Prostate gland (tissue), 2 donors: Measurements from ENCODE around the gene NOD2. TPM values are rescaled to one million over a fixed set of nuclear protein-coding genes. Genes with fewer than 3 reads are reported as not detected.

ENCODE experiments used
- DNase-seq: peaks from one replicate; pipeline ENCODE4 v3.0.0-alpha.2; 2019; ENCODE audit warnings: low spot score
- H3K27ac ChIP-seq, 2 donors: fragments of 200-600 bp; sonication (generic); 2 replicates each; pipeline ENCODE4 v1.5.1; 2017 to 2019
- H3K27me3 ChIP-seq: fragments of 200-600 bp; sonication (generic); replicated peaks from 2 replicates; pipeline ENCODE4 v1.5.1; 2019; ENCODE audit not compliant: insufficient read depth
- H3K36me3 ChIP-seq, 2 donors: fragments of 200-600 bp; sonication (generic); 1 replicate in 1 of 2; 2 replicates in 1 of 2; pipeline versions ENCODE4 v1.5.1 to v1.8.1; 2017 to 2019
- H3K4me1 ChIP-seq: fragments of 200-600 bp; sonication (generic); replicated peaks from 2 replicates; pipeline ENCODE4 v1.5.1; 2019
- H3K4me3 ChIP-seq, 2 donors: fragments of 200-600 bp; sonication (generic); 2 replicates each; pipeline ENCODE4 v1.5.1; 2017 to 2019
- H3K9me3 ChIP-seq: fragments of 200-600 bp; sonication (generic); 2 replicates; pipeline ENCODE4 v1.5.1; 2017
- CTCF ChIP-seq, 4 experiments: fragments of 200-600 bp in 2 of 4; fragments of 450-650 bp in 2 of 4; sonication (generic) in 2 of 4; IDR thresholded peaks; 1 replicate in 3 of 4; 2 replicates in 1 of 4; pipeline ENCODE4 v1.5.1; 2016 to 2019; ENCODE audit warnings: antibody characterized with exemption in 4 of 4, mild to moderate bottlenecking in 2 of 4, moderate library complexity in 2 of 4
- POLR2A ChIP-seq: fragments of 450-650 bp; IDR thresholded peaks from one replicate; pipeline ENCODE4 v1.6.1; 2016; ENCODE audit warnings: antibody characterized with exemption, mild to moderate bottlenecking
- POLR2AphosphoS5 ChIP-seq: sonication (generic); formaldehyde crosslinking; IDR thresholded peaks from one replicate; pipeline ENCODE4 v1.6.1; 2017; ENCODE audit warnings: antibody characterized with exemption
- WGBS: methylation state at CpG from one replicate; pipeline ENCODE4 v1.1.5; 2018; 5-methylcytosine and 5-hydroxymethylcytosine counted together
- intact Hi-C: fragments of 100-400 bp; cut with DNase I; formaldehyde crosslinking; loops from one replicate; pipeline ENCODE4 v1.14.2; 2022
- microRNA-seq: library from miRNA; unstranded; fragments of <30 nt; microRNA quantifications from one replicate; pipeline ENCODE4, GENCODE V29; 2016
- small RNA-seq, 2 donors: library from RNA; depleted of rRNA; stranded (forward); fragments of <200 nt; gene quantifications; one replicate each; pipeline ENCODE3, GENCODE V24; 2016
- total RNA-seq, 2 donors: library from RNA; depleted of rRNA; stranded (reverse); fragments of >200 nt; gene quantifications; one replicate each; pipeline ENCODE4 v1.1.0, GENCODE V29; 2016

The NOD2 gene
- total RNA-seq, 2 donors from 2014 or later, result 2.8 to 5.6 TPM

GRCh38 chr16:50776037-50776436, 82.6 kb downstream of the NOD2 start:
- Histone ChIP-seq H3K36me3 (no peaks in the 10 kb centered on the region), H3K27me3 (no peaks in the 10 kb centered on the region), H3K4me1 (no peaks in the 10 kb centered on the region), H3K4me3 (no peak overlapping the region), H3K9me3 (no peaks in the 10 kb centered on the region), H3K27ac (no peak overlapping the region)
- 85% methylated on average over 1 of the region's 1 CpG for WGBS
- intact Hi-C loops, result no loop called here
- TF ChIP-seq POLR2AphosphoS5 (no peak), CTCF (IDR thresholded peaks at IDR 0.05) (no peak), POLR2A (no peak)
- DNase-seq, result no peak

- TF ChIP-seq POLR2A (no peak), CTCF (IDR thresholded peaks at IDR 0.05) (no peak), POLR2AphosphoS5 (no peak)
- H3K27me3 ChIP-seq, result no peaks in the 10 kb centered on the region
- H3K27ac ChIP-seq, result no peak overlapping the region
- no peaks in the 10 kb centered on the region for H3K9me3 ChIP-seq
- 31% methylated on average over 1 of the region's 1 CpG for WGBS
- DNase-seq, result no peak
- H3K4me1 ChIP-seq, result no peaks in the 10 kb centered on the region
- intact Hi-C loops, result no loop called here
- H3K36me3 ChIP-seq, result no peaks in the 10 kb centered on the region
- no peak overlapping the region for H3K4me3 ChIP-seq
Observed at GRCh38 chr16:50778284-50779163, 85.1 kb downstream of the NOD2 start.

- Histone ChIP-seq H3K36me3 (no peaks in the 10 kb centered on the region), H3K4me3 (no peak overlapping the region), H3K27me3 (no peaks in the 10 kb centered on the region), H3K4me1 (no peaks in the 10 kb centered on the region), H3K9me3 (no peaks in the 10 kb centered on the region), H3K27ac (no peak overlapping the region)
- WGBS, result 80% methylated on average over 7 of the region's 7 CpGs
- no peak for TF ChIP-seq CTCF (IDR thresholded peaks at IDR 0.05)
- no peak for TF ChIP-seq POLR2AphosphoS5
- no peak for DNase-seq
- intact Hi-C loops, result no loop called here
Observed at GRCh38 chr16:50781043-50781442, 87.6 kb downstream of the NOD2 start.

- H3K36me3 ChIP-seq, result no peaks in the 10 kb centered on the region
- no peaks in the 10 kb centered on the region for H3K27me3 ChIP-seq
- H3K27ac ChIP-seq, result no peak overlapping the region
- no peaks in the 10 kb centered on the region for H3K4me1 ChIP-seq
- no peaks in the 10 kb centered on the region for H3K9me3 ChIP-seq
- TF ChIP-seq POLR2A (no peak), POLR2AphosphoS5 (no peak), CTCF (IDR thresholded peaks at IDR 0.05) (no peak)
- intact Hi-C loops, result no loop called here
- H3K4me3 ChIP-seq, result no peak overlapping the region
- 69% methylated on average over 3 of the region's 3 CpGs for WGBS
- no peak for DNase-seq
Observed at GRCh38 chr16:50781518-50781917, 88.1 kb downstream of the NOD2 start.

Small RNA genes lying within 50 kb of the gene (microRNA-seq; reads per million reads assigned to microRNA genes)
- gene MIR3181, result 0.25 reads per million

Small RNA genes lying within 50 kb of the gene (small RNA-seq; reads per million reads assigned to genes)
- gene MIR3181, result 0 to 0.20 reads per million in 2 donors

Other genes starting within 250 kb of the NOD2 start
- gene NKD1, start 145.2 kb upstream of the NOD2 start, total RNA-seq, result 10 to 100 TPM in 1 of 2 donors, 1 to 10 TPM in 1; 7.0 to 13.8 TPM
- 1 to 10 TPM in 1 of 2 donors, under 1 TPM in 1; 0.82 to 2.5 TPM for gene SNX20, start 12.3 kb upstream of the NOD2 start, total RNA-seq
- 10 to 100 TPM; 28.1 to 30.2 TPM for gene CYLD, start 48.5 kb downstream of the NOD2 start, total RNA-seq